Tibial artery (tissue), 4 donors: ENCODE measurements around the gene SEC14L5.

Experiments used
- DNase-seq, 2 donors: peaks; one replicate each; pipeline ENCODE4 v3.0.0-alpha.2; 2019
- H3K27ac ChIP-seq, 2 donors: fragments of 200-600 bp; sonication (generic) in 1 of 2; 1 replicate in 1 of 2; 2 replicates in 1 of 2; pipeline ENCODE4 v1.5.1; 2018 to 2019; ENCODE audit warnings: mild to moderate bottlenecking in 1 of 2
- H3K27me3 ChIP-seq, 2 donors: fragments of 200-600 bp; sonication (generic) in 1 of 2; one replicate each; pipeline versions ENCODE4 v1.5.1 to v1.6.0; 2016 to 2019
- H3K36me3 ChIP-seq, 3 donors: fragments of 200-600 bp; sonication (generic) in 2 of 3; one replicate each; pipeline ENCODE4 v1.5.1; 2016 to 2019; ENCODE audit warnings: mild to moderate bottlenecking in 2 of 3
- H3K4me1 ChIP-seq, 4 donors: fragments of 200-600 bp; sonication (generic) in 2 of 4; 1 replicate in 3 of 4; 2 replicates in 1 of 4; pipeline ENCODE4 v1.5.1; 2016 to 2019
- H3K4me3 ChIP-seq, 2 donors: fragments of 200-600 bp; sonication (generic) in 1 of 2; 1 replicate in 1 of 2; 2 replicates in 1 of 2; pipeline ENCODE4 v1.5.1; 2018 to 2019; ENCODE audit warnings: mild to moderate bottlenecking in 2 of 2
- H3K9me3 ChIP-seq, 3 donors: fragments of 200-600 bp; sonication (generic) in 1 of 3; one replicate each; pipeline ENCODE4 v1.5.1; 2016 to 2019
- intact Hi-C: fragments of 100-400 bp; cut with DNase I; formaldehyde crosslinking; loops from one replicate; pipeline ENCODE4 v1.15.0; 2023; ENCODE audit warnings: low total_unique reads
- TF ChIP-seq, protein P1 (sequence below), 2 experiments: fragments of 200-600 bp in 1 of 2; fragments of 450-650 bp in 1 of 2; IDR thresholded peaks; one replicate each; pipeline ENCODE4 v1.5.1; 2017 to 2019; ENCODE audit warnings: antibody characterized with exemption in 2 of 2, mild to moderate bottlenecking in 1 of 2, moderate library complexity in 1 of 2

Gene SEC14L5

DNA sequence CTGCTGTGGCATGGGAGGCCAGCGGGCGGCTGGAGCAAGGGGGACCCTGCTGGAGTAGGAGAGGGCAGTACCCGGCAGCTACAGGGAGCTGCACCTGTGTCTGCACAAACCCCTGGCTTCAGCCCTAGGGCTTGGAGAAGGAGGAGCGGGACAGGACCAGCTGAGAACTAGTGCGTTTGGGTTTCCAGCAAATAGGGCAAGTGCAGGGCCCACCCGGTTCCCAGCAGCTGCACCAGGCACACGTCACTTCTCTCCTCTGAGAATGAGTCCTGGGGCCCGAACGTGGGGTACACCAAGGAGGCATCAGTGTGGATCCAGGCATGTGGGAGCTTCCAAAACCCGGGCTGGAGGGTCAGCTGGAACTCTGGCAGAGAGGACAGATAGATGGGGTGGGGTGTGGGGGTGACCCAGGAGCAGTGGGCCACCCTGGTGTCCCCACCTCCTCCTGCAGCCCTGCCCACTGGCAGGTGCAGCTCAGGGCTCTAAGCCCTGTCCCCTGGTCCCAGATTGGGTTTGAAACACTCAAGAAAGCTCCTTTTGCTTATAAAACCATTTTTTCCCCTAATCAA, 102.0 kb downstream of the SEC14L5 start:
- Histone ChIP-seq H3K27ac (no peak overlapping the region), H3K36me3 (no peaks in the 10 kb centered on the region), H3K4me1 (no peaks in the 10 kb centered on the region), H3K27me3 (peaks cover 0 to 23% of the 10 kb centered on the region in 2 donors), H3K4me3 (no peak overlapping the region), H3K9me3 (no peaks in the 10 kb centered on the region)
- TF ChIP-seq, protein P1, sequence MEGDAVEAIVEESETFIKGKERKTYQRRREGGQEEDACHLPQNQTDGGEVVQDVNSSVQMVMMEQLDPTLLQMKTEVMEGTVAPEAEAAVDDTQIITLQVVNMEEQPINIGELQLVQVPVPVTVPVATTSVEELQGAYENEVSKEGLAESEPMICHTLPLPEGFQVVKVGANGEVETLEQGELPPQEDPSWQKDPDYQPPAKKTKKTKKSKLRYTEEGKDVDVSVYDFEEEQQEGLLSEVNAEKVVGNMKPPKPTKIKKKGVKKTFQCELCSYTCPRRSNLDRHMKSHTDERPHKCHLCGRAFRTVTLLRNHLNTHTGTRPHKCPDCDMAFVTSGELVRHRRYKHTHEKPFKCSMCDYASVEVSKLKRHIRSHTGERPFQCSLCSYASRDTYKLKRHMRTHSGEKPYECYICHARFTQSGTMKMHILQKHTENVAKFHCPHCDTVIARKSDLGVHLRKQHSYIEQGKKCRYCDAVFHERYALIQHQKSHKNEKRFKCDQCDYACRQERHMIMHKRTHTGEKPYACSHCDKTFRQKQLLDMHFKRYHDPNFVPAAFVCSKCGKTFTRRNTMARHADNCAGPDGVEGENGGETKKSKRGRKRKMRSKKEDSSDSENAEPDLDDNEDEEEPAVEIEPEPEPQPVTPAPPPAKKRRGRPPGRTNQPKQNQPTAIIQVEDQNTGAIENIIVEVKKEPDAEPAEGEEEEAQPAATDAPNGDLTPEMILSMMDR (IDR thresholded peaks at IDR 0.05), result no peak
- intact Hi-C loops, result no loop called here
- DNase-seq, result no peak

DNA sequence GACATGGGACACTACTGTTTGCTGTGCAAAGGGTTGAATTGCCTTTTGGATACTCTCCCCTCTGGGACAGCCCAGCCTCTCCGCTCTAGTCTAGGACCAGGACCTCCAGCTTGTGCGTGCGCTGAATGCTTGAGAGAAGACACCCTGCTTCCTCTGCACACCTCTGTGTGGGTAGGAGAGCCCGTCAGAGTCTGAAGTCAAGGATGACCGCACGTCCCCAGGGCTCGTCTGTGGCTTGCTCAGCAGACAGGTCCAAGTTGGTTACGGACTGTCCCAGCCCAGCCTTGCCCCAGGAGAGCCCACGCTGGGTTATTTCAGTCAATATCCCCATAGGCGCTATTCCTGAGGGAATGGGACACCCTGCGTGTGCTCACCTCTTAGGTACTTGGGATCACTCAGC, 103.9 kb downstream of the SEC14L5 start:
- DNase-seq, result no peak
- Histone ChIP-seq H3K36me3 (no peaks in the 10 kb centered on the region), H3K27me3 (peaks cover 0 to 23% of the 10 kb centered on the region in 2 donors), H3K27ac (no peak overlapping the region), H3K4me1 (no peaks in the 10 kb centered on the region), H3K4me3 (no peak overlapping the region), H3K9me3 (no peaks in the 10 kb centered on the region)
- TF ChIP-seq, protein P1 (IDR thresholded peaks at IDR 0.05), result no peak
- intact Hi-C loops, result no loop called here

DNA sequence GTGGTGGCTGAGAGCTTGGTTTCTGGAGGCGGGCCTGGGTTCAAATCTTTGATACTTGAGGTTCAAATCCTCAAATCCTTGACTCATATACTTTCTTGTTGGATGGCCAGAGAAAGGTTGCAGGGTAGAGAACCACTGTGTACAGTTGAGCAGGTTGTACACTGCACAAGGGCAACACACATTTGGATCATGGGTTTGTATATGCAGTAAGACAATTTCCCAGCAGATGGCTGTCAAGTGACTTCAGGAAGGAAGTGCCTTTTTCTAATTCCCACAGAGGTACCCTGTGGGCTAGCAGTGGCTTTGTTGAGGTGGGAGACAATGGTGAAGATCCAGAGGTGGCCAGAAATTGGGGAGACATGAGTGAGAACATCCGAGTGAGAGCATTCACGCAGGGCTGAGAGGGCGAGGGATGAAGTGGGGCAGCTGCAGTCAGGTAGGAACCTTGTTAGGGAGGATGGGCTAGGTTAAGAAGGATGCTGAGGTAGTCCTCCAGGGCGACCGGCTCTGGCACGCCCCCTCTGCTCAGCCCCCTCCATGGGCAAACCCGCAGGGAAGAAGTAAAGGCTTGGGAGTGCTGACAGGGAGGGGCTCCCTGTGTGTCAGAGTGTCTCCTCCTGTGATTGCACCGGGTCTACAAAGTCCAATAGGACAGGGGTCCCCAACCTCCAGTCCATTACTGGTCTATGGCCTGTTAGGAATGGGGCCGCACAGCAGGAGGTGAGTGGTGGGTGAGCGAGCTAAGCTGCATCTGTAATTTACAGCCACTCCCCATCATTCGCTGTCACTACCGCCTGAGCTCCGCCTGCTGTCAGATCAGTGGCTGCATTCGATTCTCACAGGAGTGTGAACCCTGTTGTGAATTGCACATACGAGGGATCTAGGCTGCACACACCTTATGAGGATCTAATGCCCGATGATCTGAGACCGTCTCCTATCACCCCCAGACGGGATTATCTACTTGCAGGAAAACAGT, 104.9 kb downstream of the SEC14L5 start:
- peaks cover 0 to 23% of the 10 kb centered on the region in 2 donors for H3K27me3 ChIP-seq
- no peaks in the 10 kb centered on the region for H3K9me3 ChIP-seq
- no peaks in the 10 kb centered on the region for H3K36me3 ChIP-seq
- intact Hi-C loops, result no loop called here
- TF ChIP-seq, protein P1 (IDR thresholded peaks at IDR 0.05), result no peak
- no peaks in the 10 kb centered on the region for H3K4me1 ChIP-seq
- no peak overlapping the region for H3K27ac ChIP-seq
- no peak overlapping the region for H3K4me3 ChIP-seq
- no peak for DNase-seq

DNA sequence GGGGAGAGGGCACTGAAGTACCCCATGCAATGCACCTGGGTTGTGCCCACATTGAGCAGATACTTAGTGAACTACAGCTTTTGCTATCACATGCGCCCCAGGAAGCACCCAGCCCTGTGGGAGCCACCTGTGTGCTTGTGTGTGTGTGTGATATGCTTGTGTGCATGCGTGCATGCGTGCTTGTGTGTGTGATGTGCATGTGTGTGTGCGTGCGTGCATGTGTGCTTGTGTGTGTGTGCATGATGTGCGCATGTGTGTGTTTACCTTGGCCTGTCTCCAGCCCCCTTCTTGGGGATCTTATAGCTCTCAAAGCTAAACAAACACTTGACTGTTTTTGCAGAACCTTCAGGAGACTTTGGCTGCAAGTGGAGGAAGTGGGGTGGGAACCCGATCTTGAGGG, 106.8 kb downstream of the SEC14L5 start:
- no peak overlapping the region for H3K27ac ChIP-seq
- no peak overlapping the region for H3K4me3 ChIP-seq
- H3K27me3 ChIP-seq, result peaks cover 0 to 10% of the 10 kb centered on the region in 2 donors
- no peaks in the 10 kb centered on the region for H3K36me3 ChIP-seq
- intact Hi-C loops, result no loop called here
- TF ChIP-seq, protein P1 (IDR thresholded peaks at IDR 0.05), result no peak
- DNase-seq, result no peak
- H3K4me1 ChIP-seq, result no peaks in the 10 kb centered on the region
- no peaks in the 10 kb centered on the region for H3K9me3 ChIP-seq

GRCh38 chr16:5065326-5065725, 107.2 kb downstream of the SEC14L5 start:
- peaks cover 0 to 6% of the 10 kb centered on the region in 2 donors for H3K27me3 ChIP-seq
- no peak overlapping the region for H3K4me3 ChIP-seq
- no peaks in the 10 kb centered on the region for H3K4me1 ChIP-seq
- DNase-seq, result no peak
- no peak overlapping the region for H3K27ac ChIP-seq
- no peaks in the 10 kb centered on the region for H3K9me3 ChIP-seq
- H3K36me3 ChIP-seq, result no peaks in the 10 kb centered on the region
- TF ChIP-seq, protein P1 (IDR thresholded peaks at IDR 0.05), result no peak
- intact Hi-C loops, result no loop called here
